GM18951 (cell line): Measurements from ENCODE around the gene SLX4IP.

Experiments
- POLR2A ChIP-seq: IDR thresholded peaks from 4 replicates; pipeline ENCODE4 v1.6.1; 2011; ENCODE audit warnings: mild to moderate bottlenecking; ENCODE audit not compliant: insufficient read length, insufficient read depth; ENCODE audit errors: extremely low read depth
- in situ Hi-C: fragments of 300-500 bp; cut with MboI; formaldehyde crosslinking; loops from one replicate; pipeline ENCODE4 v1.12.0; 2022; ENCODE audit warnings: low sequenced_read_pairs, mixed read lengths, inconsistent platforms; ENCODE audit not compliant: unreplicated experiment

Gene SLX4IP

GRCh38 chr20:10537850-10538480 lies 102.9 kb downstream of the SLX4IP start:
- TF ChIP-seq POLR2A, result no peak
- in situ Hi-C loops, result no loop called here

GRCh38 chr20:10538768-10539167 lies 103.7 kb downstream of the SLX4IP start:
- in situ Hi-C loops, result no loop called here
- no peak for TF ChIP-seq POLR2A

- in situ Hi-C loops, result no loop called here
- no peak for TF ChIP-seq POLR2A
Observed at GRCh38 chr20:10539818-10540553, 104.9 kb downstream of the SLX4IP start.

- no peak for TF ChIP-seq POLR2A
- in situ Hi-C loops, result no loop called here
Observed at GRCh38 chr20:10540636-10541493, 105.8 kb downstream of the SLX4IP start.

GRCh38 chr20:10541668-10542411 lies 106.7 kb downstream of the SLX4IP start:
- no peak for TF ChIP-seq POLR2A
- in situ Hi-C loops, result no loop called here

- TF ChIP-seq POLR2A, result no peak
- in situ Hi-C loops, result no loop called here
Observed at GRCh38 chr20:10542442-10542841, 107.3 kb downstream of the SLX4IP start.

GRCh38 chr20:10543480-10543879 lies 108.4 kb downstream of the SLX4IP start:
- in situ Hi-C loops, result no loop called here
- TF ChIP-seq POLR2A, result no peak

- in situ Hi-C loops, result no loop called here
- no peak for TF ChIP-seq POLR2A
Observed at GRCh38 chr20:10547276-10548114, 112.4 kb downstream of the SLX4IP start.

- in situ Hi-C loops, result no loop called here
- no peak for TF ChIP-seq POLR2A
Observed at GRCh38 chr20:10549511-10549910, 114.4 kb downstream of the SLX4IP start.

GRCh38 chr20:10550204-10551118 lies 115.4 kb downstream of the SLX4IP start:
- in situ Hi-C loops, result loop anchor here (10.0 kb wide), 1 partner anchor 994 kb away; no protein-coding TSS in a partner anchor
- no peak for TF ChIP-seq POLR2A
